HUES6 (cell line): ENCODE results near the gene TAF1B.

Experiments
- H3K27ac ChIP-seq: 2 replicates; pipeline ENCODE4 v1.7.0; 2013; ENCODE audit warnings: low read depth, mild to moderate bottlenecking, low read length, inconsistent platforms
- H3K27me3 ChIP-seq: 2 replicates; pipeline ENCODE4 v1.6.1; 2013; ENCODE audit warnings: low read length; ENCODE audit not compliant: control insufficient read depth, insufficient read depth
- H3K36me3 ChIP-seq: 2 replicates; pipeline ENCODE4 v1.6.1; 2013; ENCODE audit warnings: low read length; ENCODE audit not compliant: control insufficient read depth, insufficient read depth
- H3K4me1 ChIP-seq: 2 replicates; pipeline ENCODE4 v1.6.1; 2013; ENCODE audit warnings: low read length; ENCODE audit not compliant: control insufficient read depth, insufficient read depth
- H3K4me3 ChIP-seq: 2 replicates; pipeline ENCODE4 v1.5.1; 2013; ENCODE audit warnings: low read depth, low read length
- H3K9ac ChIP-seq: one replicate; pipeline ENCODE4 v1.6.1; 2013; ENCODE audit warnings: mild to moderate bottlenecking, low read length
- H3K9me3 ChIP-seq: 2 replicates; pipeline ENCODE4 v1.6.1; 2013; ENCODE audit warnings: low read depth, low read length; ENCODE audit not compliant: control insufficient read depth, insufficient read depth

The TAF1B gene

GRCh38 chr2:9892236-9892635 is 49.0 kb downstream of the TAF1B start:
- peaks cover 17% of the 10 kb centered on the region for H3K4me1 ChIP-seq
- H3K36me3 ChIP-seq = peaks cover 4% of the 10 kb centered on the region
- no peak overlapping the region for H3K9ac ChIP-seq
- H3K27ac ChIP-seq = no peak overlapping the region
- no peak overlapping the region for H3K4me3 ChIP-seq
- no peaks in the 10 kb centered on the region for H3K27me3 ChIP-seq
- H3K9me3 ChIP-seq = peaks cover 1% of the 10 kb centered on the region; the same call in 1 of the 2 replicates

GRCh38 chr2:9895669-9896590 is 52.7 kb downstream of the TAF1B start:
- Histone ChIP-seq H3K4me3 (no peak overlapping the region), H3K9ac (no peak overlapping the region), H3K9me3 (no peaks in the 10 kb centered on the region), H3K27ac (no peak overlapping the region), H3K27me3 (no peaks in the 10 kb centered on the region), H3K36me3 (peaks cover 3% of the 10 kb centered on the region; the same call in 1 of the 2 replicates), H3K4me1 (peaks cover 28% of the 10 kb centered on the region)

GRCh38 chr2:9897331-9897737 is 54.1 kb downstream of the TAF1B start:
- no peak overlapping the region for H3K9ac ChIP-seq
- H3K36me3 ChIP-seq = no peaks in the 10 kb centered on the region; the same call in 1 of the 2 replicates
- no peaks in the 10 kb centered on the region for H3K9me3 ChIP-seq
- H3K27me3 ChIP-seq = no peaks in the 10 kb centered on the region
- H3K4me3 ChIP-seq = no peak overlapping the region
- no peak overlapping the region; the same call in 1 of the 2 replicates for H3K27ac ChIP-seq
- peaks cover 28% of the 10 kb centered on the region for H3K4me1 ChIP-seq

- Histone ChIP-seq H3K36me3 (no peaks in the 10 kb centered on the region), H3K4me3 (no peak overlapping the region), H3K9me3 (no peaks in the 10 kb centered on the region), H3K27me3 (no peaks in the 10 kb centered on the region), H3K4me1 (peaks cover 28% of the 10 kb centered on the region), H3K27ac (peak overlapping the region; percentile 34; the same call in 1 of the 2 replicates), H3K9ac (no peak overlapping the region)
Observed at GRCh38 chr2:9897846-9898245, 54.6 kb downstream of the TAF1B start.

- Histone ChIP-seq H3K4me3 (no peak overlapping the region), H3K9me3 (no peaks in the 10 kb centered on the region), H3K36me3 (peaks cover 6% of the 10 kb centered on the region)
Observed at GRCh38 chr2:9905413-9905812, 62.1 kb downstream of the TAF1B start.

GRCh38 chr2:9907402-9907801 is 64.1 kb downstream of the TAF1B start:
- H3K27ac ChIP-seq = no peak overlapping the region
- H3K4me1 ChIP-seq = no peaks in the 10 kb centered on the region
- no peaks in the 10 kb centered on the region for H3K27me3 ChIP-seq
- H3K36me3 ChIP-seq = peaks cover 11% of the 10 kb centered on the region
- H3K4me3 ChIP-seq = no peak overlapping the region
- no peaks in the 10 kb centered on the region for H3K9me3 ChIP-seq
- no peak overlapping the region for H3K9ac ChIP-seq

More at GRCh38 chr2:9905413-9905812, 62.1 kb downstream of the TAF1B start:
- no peak overlapping the region for H3K27ac ChIP-seq
- H3K4me1 ChIP-seq = no peaks in the 10 kb centered on the region
- no peaks in the 10 kb centered on the region for H3K27me3 ChIP-seq
- H3K9ac ChIP-seq = no peak overlapping the region

- no peaks in the 10 kb centered on the region for H3K9me3 ChIP-seq
- no peak overlapping the region for H3K4me3 ChIP-seq
- H3K36me3 ChIP-seq = peaks cover 23% of the 10 kb centered on the region
- H3K9ac ChIP-seq = no peak overlapping the region
- no peak overlapping the region for H3K27ac ChIP-seq
- no peaks in the 10 kb centered on the region for H3K4me1 ChIP-seq
- H3K27me3 ChIP-seq = no peaks in the 10 kb centered on the region
Observed at GRCh38 chr2:9908639-9909038, 65.4 kb downstream of the TAF1B start.

- Histone ChIP-seq H3K4me1 (no peaks in the 10 kb centered on the region), H3K36me3 (peaks cover 25% of the 10 kb centered on the region), H3K4me3 (no peak overlapping the region), H3K27me3 (no peaks in the 10 kb centered on the region), H3K27ac (no peak overlapping the region), H3K9ac (no peak overlapping the region), H3K9me3 (no peaks in the 10 kb centered on the region)
Observed at GRCh38 chr2:9909106-9909505, 65.8 kb downstream of the TAF1B start.

GRCh38 chr2:9910699-9911098 is 67.4 kb downstream of the TAF1B start:
- no peak overlapping the region for H3K4me3 ChIP-seq
- no peak overlapping the region for H3K9ac ChIP-seq
- H3K4me1 ChIP-seq = no peaks in the 10 kb centered on the region
- peaks cover 32% of the 10 kb centered on the region for H3K36me3 ChIP-seq
- no peak overlapping the region for H3K27ac ChIP-seq
- H3K9me3 ChIP-seq = no peaks in the 10 kb centered on the region
- H3K27me3 ChIP-seq = no peaks in the 10 kb centered on the region

- no peak overlapping the region for H3K27ac ChIP-seq
- H3K27me3 ChIP-seq = no peaks in the 10 kb centered on the region
- H3K4me3 ChIP-seq = no peak overlapping the region
- H3K36me3 ChIP-seq = peaks cover 28% of the 10 kb centered on the region
- H3K4me1 ChIP-seq = no peaks in the 10 kb centered on the region
- H3K9me3 ChIP-seq = no peaks in the 10 kb centered on the region
- H3K9ac ChIP-seq = no peak overlapping the region
Observed at GRCh38 chr2:9912468-9912867, 69.2 kb downstream of the TAF1B start.

- no peaks in the 10 kb centered on the region for H3K9me3 ChIP-seq
- H3K27me3 ChIP-seq = no peaks in the 10 kb centered on the region
- H3K36me3 ChIP-seq = peaks cover 43% of the 10 kb centered on the region
- H3K4me3 ChIP-seq = no peak overlapping the region
- H3K27ac ChIP-seq = no peak overlapping the region
- no peaks in the 10 kb centered on the region for H3K4me1 ChIP-seq
- H3K9ac ChIP-seq = no peak overlapping the region
Observed at GRCh38 chr2:9914384-9915065, 71.3 kb downstream of the TAF1B start.
